Measurements from ENCODE around the gene MAFF.
A peak's percentile ranks its signal among the peaks of the same experiment; 100 is the strongest.

The MAFF gene

GRCh38 chr22:38248280-38248679 is 46.5 kb downstream of the MAFF start:
- no peak for DNase-seq (ENCODE audit: low read depth, low spot score)

DNA sequence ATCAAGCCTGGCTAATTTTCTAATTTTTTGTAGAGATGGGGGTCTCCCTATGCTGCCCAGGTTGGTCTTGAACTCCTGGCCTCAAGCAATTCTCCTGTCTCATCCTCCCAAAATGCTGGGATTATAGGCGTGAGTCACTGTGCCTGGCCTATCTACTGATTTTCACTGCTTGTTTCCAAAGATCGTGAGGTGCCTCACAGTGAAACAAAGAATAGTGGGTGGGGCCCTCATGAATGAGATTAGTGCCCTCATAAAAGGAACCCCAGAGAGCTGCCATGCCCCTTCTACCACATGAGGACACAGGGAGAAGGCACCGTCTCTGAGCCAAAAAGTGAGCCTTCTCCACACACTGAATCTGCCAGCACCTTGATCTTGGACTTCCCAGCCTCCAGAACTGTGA is 47.5 kb downstream of the MAFF start:
- DNase-seq (ENCODE audit: low read depth, low spot score) = no peak

GRCh38 chr22:38249803-38250642 is 48.2 kb downstream of the MAFF start:
- DNase-seq (ENCODE audit: low read depth, low spot score) = no peak

GRCh38 chr22:38250643-38251340 is 49.0 kb downstream of the MAFF start:
- DNase-seq (ENCODE audit: low read depth, low spot score) = no peak

DNA sequence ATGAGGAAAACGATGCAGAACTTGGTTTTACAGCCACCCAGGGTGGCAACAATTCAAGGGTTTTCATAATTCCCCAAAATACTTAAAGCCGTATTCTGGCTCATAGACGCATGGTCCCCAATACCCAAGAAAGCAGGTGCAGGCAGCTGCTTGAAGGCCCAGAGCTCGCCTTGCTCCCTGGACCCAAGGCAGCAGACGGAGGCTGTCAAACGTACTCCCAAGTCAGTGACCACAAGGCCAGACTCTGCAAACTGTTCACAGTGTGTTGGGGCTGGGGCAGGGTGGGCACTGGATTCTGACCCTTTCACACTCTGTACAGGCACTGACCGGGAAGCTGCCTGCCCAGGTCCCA is 49.5 kb downstream of the MAFF start:
- no peak for DNase-seq (ENCODE audit: low read depth, low spot score)

DNA sequence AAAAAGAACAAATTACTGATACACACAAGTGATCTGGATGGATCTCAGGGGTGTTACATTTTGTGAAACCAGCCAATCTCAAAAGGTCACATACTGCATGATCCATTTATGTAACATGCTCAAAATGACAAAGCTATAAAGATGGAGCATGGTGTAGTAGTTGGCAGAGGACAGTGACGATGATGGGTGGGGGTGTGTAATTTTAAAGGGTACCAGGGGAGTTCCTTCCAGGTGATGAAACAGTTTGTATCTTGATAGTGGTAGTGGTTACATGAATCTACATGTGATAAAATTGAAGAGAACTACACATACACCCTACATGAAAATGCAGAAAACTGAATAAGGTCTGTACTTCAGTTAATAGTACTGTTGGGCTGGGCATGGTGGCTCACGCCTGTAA is 53.9 kb downstream of the MAFF start:
- no peak for DNase-seq (ENCODE audit: low read depth, low spot score)

DNA sequence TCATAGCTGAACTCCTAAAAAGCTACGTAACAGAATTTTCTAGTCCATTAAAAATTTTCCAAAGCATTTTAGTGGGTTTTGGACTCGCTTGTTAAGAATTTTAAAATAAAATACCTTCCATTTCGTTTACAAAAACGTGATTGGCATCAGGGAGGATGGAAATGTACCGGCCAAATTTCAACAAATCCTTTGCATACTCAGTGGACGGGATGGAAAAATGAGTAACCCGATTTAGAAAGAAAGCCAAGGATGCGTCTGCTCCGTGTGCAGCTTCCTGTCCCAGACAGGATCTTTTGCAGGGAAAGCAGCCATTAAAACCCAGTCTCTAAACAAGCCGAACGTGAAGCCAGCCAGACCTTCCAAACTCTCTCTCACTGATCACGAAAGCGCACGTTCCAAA is 55.4 kb downstream of the MAFF start:
- DNase-seq (ENCODE audit: low read depth, low spot score) = peak; percentile 62

DNA sequence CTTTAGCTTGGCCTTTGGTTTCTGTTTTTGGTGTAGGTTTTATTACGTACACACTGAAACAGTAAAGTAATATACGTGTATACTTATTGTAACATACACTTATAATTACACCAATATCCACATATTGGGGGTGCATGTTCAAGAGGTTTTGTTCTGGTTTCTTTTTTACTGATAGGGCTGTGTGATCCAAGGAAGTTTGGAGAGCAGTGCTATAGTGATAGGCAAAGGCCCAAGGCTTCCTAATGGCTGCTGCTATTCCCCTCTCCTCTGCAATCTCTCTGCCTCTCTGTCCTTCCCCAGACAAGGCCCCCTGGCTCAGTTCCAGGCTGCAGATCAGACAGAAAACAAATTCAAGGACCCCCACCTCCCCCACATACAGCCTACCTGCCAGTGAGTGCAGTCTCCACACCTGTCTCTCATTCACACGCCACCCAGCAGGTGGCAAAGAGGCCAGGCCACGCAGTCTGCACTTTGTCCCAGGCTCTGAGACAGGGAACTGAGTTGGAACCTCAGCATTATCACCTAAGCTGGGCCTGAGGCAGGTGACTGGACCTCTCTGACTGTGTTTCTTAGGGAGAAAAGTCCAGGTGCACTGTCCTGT is 56.0 kb downstream of the MAFF start:
- no peak for DNase-seq (ENCODE audit: low read depth, low spot score)

- no peak for DNase-seq (ENCODE audit: low read depth, low spot score)
Measured at GRCh38 chr22:38258895-38259294, 57.1 kb downstream of the MAFF start.

GRCh38 chr22:38259370-38259769 is 57.6 kb downstream of the MAFF start:
- no peak for DNase-seq (ENCODE audit: low read depth, low spot score)

DNA sequence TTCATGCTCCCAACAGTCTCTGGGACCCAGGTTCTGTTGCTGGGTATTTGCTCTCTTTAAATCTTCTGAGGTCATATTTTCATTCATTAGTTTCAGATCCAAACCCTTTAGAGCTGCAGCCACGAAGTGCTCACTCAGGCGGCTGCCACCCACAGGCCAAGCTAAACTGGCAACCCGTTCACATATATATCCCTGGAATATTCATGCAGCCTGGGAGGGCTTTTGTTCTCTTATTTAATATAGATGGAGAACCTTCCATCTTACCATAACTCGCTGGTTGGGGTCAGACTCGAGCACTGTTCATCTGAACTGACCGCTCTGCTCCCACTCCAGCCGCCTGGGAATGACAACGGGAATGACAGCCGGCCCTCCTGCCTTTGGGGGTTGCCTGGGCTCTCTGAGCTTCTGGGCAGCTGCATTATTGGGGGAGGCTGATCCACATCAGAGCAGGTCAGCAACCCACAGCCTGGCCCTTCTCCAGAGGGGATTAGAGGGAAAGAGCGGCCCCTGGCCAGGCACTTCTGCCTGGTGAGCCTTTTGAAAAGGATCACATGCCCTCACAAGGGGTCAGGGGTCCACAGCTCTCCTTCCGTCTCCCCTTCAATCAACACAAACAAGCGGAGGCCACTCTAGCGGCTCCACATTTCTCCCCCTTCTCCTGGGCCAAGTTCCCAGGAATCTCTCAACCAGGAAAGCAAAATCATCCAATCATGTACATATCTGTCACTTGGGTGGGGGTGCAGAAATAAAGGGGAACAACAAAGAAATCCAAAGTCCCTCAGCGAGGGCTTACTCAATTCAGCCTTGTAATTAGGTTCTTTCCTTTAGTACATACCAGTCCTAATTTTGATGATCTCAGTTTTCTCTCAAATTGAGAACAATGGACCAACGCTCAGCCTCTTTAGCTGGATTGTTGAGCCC is 59.2 kb downstream of the MAFF start:
- DNase-seq (ENCODE audit: low read depth, low spot score) = peak; percentile 68

DNA sequence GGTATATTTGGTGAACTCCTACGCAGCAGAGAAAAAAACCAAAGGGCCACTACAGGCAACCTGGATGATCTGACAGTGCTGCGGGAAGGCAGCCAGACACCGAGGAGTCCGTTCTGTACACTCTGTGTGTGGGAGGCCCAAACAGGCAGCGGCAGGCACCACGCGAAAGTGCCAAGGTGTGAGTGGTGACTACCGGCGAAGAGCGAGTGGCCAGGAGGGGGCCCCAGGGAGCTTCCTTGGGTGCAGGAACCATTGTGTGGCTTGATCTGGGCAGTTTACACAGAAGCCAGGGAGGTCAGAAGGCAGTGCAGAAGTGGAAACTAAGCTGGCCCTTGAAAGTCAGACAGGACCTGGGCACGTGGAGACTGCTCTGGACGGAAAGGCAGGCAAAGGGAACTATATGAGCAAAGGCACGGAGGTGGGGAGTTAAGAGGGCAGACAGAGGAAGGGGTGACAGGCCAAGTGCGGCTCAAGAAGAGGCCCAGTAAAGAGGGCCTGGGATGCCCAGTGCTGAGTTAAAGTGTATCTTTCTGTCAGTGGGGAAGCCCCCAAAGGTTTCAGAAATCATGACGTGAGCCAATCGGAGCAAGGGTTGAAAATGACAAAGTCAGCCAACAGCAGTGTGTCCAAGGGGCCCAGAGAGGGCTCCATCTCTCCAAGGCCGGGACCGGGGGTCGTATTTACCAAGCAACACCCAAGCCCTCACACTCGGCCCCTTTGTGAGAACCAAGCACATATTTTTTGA is 60.4 kb downstream of the MAFF start:
- DNase-seq (ENCODE audit: low read depth, low spot score) = no peak

GRCh38 chr22:38264322-38264843 is 62.6 kb downstream of the MAFF start:
- no peak for DNase-seq (ENCODE audit: low read depth, low spot score)

Data from astrocyte of the hippocampus (primary cell).